NCI-H2196 (cell line): ENCODE measurements around the gene WDFY2.

Experiments used
- DNase-seq: peaks from one replicate; lab custom pipeline; 2025; ENCODE audit not compliant: unreplicated experiment; lab: John Stamatoyannopoulos, UW

The WDFY2 gene

DNA sequence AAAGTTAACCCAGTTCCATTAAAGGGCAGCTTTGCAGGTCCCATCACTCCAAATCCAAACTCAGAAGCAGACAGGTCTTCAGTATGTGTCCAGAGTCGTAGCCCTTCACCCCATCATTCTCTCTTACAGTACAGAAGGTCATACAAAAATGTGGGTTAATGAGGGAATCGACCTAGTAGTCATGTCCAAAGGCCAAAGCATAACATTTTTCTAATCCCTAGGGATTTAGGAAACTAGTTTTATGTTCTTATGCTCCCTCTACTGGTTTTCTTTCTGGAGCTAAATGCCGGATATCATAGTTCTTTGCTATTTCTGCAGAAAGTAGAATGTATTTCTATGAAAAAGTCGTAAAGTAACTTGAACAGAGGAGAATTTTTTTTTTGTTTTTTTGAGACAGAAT, 147.5 kb downstream of the WDFY2 start:
- no peak for DNase-seq

DNA sequence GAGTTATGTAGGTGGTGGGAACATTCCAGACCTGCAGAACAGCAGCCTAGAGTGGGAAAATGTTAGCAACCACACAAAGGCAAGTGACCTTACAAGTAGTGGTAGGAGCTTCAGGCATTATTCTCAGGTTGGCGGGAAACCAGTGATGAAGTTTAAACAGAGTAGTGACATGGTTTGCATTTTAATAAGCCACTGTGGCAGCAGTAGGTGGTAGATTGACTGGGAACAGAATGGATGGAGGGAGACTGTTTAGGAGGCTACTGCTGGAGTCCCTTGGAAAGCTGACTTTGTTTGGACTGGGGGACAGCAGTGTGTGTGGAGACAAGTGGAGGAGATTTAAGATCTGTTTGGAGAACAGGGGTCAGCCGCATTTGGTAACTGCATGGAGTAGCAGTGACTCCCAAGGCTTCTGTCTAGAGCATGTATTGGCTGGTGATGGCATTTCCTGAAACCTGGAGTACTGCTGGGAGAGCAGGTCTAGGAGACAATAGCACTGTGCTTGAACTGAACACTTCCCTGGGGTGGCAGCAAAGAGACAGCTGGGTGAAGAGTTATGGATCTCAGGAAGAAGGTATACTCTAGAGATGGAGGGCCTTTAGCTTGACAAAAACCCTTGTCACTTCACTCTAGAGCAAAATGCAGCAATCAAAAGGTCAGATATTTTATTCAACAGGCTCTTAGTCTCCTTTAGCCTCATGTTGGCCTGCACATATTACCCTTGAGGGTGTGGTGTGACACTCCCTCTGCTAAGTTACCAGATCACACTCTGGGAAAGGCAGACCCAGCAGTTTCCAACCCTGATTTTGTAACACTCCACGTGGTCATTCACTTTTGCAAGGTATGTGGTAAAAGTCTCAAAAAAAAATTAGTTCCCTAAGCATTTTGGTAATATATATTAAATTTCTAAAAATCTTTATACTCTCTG, 149.4 kb downstream of the WDFY2 start:
- DNase-seq = no peak

DNA sequence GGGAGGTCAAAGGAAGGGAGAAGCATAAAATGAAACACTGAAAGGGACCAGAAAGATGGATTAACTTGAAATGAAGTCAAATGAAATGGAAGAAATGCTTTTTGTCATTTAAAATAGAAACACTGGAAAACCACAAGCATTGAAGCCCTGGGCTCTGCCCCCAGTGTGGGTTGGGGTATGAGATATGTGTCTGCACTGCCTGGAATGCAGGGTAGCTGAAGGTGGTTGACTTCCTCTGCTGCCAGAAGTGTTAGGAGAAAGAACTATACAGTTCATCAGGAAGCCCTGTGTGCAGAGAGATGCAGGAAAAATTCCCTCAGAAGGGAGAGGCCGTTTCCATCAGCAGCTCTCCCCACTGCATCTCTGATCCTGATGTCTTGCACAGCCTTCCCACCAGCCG, 150.5 kb downstream of the WDFY2 start:
- DNase-seq = no peak

DNA sequence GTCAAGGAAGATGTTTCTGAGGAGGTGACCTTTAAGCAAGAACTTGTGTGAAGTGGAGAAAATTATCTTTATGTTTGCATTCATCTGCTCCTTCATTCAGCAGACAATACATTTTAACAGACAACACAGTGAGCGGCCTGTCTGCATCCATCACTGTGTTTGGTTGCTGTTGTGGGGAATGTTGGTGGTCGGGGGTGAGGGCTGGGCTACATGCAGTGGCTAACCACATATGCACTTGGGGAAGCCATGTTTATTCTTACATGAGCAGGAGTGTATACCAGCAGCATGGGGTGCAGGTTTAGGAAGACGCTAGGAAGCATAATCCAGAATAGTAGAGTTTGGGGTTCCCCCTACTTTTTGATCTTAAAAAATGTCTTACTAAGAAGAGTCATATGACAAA, 153.3 kb downstream of the WDFY2 start:
- DNase-seq = no peak

DNA sequence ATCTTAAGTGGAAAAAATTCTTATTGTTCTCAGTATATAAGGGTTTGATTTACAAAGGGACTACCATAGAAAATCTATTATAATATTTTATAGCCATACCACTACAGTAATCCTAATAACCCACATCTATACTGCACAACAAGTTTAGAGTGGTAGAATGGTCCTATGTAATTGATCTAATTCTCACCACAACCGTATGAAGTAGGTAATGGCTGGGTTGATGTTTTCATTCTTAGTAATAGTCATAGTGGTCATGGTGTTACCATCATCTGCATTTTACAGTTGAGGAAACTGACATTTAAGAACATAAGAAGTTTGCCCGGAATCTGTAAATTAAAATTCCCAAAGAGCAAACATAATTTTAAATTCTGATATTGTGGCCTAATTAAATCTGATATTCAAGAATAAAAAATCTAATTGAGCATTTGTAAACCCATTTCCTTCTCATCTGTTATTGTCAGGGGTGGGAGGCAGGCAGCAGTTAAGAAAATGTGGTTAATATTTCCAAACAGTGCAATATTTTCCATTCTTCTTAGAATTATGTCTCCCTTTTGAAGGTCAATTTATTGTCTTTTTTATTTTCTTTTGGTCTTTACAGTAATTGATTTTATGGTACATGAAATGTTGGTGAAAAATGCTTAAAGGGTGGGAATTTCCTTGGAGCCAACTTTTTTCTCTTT, 154.1 kb downstream of the WDFY2 start:
- DNase-seq = no peak

DNA sequence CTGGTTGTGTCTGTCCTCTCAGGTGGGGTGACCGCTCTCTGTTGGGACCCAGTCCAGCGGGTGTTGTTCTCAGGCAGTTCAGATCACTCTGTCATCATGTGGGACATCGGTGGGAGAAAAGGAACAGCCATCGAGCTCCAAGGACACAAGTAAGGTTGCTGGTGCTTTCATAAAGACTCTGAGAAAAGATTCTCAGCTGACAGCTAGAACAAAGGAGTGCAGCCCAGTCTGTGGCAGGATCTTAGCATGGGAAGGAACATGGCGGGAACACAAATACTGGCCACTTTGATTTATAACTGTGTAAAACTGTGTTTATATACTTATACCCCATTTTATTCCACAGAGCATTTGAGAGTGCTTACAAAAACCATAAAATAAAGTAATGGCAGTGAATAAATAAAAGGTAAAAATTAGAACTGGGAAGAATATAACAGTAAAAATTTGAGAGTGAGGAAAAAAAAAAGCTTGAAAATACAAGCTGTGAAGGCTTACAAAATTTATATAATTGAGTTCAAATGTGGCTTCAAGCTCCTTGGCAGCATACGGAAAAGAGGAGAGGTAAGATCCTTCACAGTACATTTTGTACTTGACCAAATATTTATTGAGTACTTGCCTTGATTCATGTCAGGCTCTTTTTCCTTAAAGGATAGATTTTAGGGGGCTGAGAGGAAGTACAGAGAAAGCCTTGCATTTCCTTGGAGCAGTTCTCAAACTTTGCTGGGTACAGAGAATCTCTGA, 154.9 kb downstream of the WDFY2 start:
- DNase-seq = no peak

DNA sequence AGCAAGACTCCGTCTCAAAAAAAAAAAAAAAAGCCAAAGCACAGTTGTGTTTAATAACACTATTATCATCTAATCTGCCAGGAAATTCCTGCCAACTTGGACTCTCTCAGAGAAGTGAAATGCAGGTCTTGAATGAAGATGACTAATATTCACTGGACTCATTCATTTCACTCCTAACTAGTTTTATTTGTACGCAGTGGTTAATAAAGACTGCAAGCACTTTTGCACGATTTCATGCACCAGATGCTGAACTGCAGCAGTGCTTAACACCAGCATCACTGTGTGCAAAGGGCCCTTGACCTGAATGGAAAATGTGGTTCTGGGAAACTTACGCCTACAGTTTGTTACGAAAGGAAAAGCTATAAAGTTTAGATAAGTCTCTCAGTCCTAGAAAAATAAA, 156.4 kb downstream of the WDFY2 start:
- DNase-seq = no peak

DNA sequence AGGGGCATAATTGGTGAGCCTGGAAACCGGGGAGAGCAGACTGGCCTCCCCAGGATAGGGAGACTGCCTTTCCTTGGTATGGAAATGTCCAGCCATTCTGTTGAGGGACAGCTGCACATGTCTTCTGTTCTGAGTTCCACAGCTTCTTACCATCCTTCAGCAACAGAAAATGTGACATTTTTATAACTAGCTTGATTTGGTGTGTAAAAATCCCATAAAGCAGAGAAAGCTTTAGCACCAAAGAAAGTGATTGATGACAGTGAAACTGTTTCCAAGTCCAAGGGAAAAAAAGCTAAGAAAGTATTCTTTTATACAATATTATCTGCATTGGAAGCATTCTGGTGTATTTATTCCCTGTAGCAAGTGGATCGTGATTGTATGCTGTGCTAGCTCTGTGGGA, 157.8 kb downstream of the WDFY2 start:
- DNase-seq = no peak

DNA sequence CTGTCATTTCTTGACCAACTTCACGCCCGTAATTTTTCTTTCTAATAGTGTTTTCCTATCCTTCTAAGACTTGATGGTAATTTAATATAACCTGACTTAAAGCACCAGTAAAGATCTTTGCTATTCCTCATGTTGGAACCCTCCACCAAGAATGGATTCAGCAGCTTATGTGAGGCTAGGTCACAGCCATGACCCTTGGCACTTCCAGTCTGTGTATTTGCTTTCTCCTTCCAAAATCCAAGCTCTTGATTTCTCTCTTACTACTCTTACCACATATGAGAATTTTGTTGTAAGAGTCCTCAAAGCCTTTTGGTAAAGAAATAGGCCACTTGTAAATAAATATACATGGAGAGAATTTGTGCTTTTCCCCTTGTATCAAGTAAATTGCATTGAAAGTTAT, 158.3 kb downstream of the WDFY2 start:
- no peak for DNase-seq

DNA sequence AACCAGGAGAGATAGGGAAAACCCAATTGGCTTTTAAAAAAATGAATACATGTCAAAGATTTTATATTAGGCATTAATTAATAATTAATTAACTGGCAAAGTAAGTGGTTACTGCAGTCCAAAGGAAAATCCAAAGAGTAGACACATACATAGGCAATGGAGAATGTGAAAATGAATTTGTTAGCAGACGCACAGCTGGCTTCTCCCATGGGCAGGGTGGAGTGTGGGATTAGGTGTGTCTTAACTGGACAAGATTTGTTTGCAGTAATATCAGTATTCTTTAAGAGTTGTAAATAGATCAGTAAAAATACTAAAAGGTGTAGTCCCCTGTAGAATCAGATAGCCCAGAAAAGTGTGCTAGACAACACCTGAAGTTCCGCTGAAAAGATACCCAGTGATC, 161.0 kb downstream of the WDFY2 start:
- no peak for DNase-seq

DNA sequence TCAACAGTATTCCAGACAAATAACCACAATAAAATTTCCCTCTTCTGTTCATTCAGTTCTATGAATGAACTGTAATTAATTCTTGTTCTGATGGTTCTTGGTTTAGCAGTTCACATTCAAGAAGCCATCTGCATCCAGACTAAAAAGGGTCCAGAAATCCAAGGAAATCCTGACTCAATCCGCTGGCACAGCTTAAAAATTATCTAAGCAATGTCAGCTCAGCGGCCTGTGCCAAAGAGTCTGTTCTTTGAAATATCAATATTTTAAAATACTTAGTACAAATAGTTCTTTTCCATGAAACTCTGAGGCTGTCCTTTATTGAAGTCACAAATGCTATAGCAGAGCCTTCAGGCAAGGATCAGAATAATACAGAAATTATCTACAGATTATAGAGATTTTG, 162.5 kb downstream of the WDFY2 start:
- no peak for DNase-seq

DNA sequence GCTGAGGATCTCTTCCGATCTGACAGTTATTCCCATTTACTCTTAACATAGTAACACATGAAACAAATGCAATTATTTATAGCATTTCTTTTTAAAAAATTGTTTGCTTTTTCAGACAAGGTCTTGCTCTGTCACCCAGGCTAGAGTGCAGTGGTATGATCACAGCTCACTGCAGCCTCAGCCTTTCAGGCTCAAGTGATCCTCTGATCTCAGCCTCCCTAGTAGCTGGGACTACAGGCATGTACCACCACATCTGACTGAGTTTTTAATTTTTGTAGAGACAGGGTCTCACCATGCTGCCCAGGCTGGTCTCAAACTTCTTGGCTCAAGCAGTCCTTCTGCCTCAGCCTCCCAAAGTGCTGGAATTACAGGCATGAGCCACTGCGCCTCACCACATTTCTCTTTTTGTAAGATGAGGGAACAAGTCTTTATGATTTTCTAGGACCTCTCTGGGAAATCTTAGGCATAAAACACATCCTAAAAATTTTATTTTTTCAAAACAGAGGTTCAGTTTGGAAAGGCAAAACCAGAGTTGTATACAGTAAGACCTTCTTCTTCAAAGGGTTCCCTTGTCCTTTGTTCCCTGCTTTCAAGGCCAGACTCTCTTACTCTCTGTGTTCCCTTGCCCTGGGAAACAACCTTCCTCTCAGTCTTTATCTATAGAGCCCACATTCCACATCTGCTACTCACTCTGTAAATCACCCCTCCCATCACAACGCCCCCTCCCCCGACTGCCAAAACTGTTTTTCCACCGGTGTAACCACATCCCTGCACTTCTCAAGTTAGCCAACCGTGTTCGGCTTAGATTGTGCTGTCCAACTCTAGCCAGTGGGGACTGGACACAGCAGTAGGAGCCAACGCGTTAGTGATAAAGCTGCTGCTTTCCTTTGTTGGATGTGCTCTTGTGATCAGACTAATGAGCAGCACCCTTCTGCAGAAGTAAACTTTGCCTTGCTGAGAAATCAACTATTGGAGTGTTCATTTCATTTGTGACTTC, 163.5 kb downstream of the WDFY2 start:
- DNase-seq = no peak

DNA sequence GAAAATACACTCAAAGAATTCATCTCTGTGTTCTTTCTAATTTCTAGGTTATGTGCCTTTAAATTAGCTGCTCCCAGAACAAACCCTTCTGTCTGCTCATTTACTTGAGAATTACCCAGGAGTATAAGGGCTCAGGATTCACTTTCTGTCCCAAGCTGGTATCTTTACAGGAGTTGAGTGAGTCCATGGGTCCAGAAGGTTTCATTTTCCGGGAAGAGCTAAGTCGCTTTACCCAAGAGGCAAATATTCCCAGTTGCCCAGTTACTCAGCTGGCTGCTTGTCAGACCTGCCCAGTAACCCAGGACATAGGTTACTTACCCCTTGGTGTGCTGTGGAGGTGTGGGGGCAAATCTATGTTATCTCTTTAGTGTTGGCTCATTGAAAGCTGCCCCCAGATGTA, 172.4 kb downstream of the WDFY2 start:
- no peak for DNase-seq

DNA sequence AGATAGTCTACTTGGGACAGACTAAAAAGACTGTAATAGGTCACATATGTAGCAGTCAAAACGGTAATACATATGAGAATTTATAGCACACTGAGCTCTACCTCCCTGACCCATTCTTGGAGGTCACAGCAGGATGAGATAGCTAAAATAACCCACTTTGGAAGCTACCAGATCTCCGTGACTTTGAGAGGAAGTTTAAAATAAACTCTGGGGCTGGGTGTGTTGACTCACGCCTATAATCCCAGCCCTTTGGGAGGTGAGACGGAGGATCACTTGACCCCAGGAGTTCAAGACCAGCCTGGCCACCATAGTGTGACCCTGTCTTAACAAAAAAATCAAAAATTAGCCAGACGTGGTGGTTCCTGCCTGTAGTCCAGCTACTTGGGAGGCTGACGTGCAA, 174.4 kb downstream of the WDFY2 start:
- no peak for DNase-seq

DNA sequence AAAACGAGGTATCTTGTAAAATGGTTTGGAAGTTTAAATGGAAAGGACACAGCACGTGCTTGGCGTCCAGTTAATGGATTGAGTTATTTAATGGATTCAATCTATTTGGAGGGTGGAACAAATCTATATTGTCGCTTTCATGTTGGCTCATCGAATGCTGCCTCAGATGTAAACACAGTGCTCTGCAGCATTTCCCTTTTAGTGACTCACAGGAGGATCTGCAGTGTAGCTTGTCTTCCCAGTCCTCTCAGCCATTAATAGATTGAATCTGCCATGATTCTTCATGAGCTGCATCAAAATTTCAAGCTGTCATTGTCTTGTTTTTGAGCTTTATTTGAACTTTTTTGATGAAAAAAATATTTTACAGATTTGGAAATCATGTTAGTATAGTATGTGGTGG, 175.0 kb downstream of the WDFY2 start:
- DNase-seq = no peak

DNA sequence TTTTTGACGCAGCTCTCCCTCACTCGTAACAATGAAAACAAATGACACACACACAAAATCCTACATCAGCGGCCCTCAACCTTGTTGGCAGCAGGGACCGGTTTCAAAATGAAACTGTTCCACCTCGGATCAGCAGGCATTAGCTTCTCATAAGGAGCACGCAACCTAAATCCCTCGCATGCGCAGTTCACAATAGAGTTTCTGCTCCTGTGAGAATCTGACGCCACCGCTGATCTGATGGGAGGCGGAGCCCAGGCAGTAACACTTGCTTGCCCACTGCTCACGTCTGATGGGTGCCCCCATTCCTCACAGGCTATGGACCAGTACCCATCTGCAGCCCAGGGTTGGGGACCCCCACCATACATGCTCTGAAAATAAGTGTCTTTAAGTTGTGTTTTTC, 176.3 kb downstream of the WDFY2 start:
- no peak for DNase-seq

DNA sequence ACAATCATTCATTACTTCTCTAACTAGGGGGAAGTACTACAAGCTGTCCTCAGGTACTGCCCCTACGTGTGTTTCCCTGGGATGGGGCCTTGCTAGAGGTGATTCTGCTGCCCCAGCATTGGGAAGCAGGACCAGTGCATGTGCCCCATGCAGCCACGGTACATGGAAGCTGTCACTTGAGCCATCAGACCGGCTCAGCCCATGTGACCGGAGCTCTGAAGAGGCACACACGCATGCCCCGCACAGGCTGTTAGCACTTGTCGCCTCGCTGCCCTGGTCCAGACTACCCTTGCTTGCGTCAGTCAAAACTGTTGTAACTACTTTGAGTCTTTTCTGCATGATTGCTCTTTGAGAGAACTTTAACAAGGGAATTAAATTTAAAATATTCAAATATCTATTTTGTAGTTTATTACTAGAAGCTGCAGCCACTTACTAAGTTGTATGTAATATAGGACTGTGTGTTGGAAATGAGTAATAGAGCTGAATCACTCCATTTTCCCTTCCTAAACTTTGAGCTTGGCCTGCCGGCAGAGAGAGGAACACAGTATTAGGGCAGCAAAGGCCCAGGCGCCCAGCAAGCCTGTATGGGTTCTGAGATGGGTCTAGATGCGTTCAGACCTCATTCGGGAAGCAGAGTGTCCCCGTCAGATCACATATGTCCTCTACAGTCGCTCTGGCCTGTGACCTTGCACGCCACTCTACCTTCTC, 177.5 kb downstream of the WDFY2 start:
- DNase-seq = no peak

DNA sequence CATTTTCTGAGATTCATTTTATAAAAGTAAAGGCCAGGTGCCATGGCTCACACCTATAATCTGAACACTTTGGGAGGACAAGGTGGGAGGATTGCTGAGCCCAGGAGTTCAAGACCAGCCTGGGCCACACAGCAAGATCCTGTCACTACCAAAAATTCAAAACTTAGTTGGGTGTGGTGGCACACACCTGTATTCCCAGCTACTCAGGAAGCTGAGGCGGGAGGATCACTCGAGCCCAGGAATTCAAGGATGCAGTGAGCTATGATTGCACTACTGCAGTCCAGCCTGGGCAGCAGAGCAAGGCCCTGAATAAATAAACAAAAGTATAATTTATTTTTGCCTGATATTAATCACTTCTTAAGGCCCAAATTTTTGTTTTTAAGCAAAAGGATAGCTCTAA, 179.2 kb downstream of the WDFY2 start:
- DNase-seq = no peak

DNA sequence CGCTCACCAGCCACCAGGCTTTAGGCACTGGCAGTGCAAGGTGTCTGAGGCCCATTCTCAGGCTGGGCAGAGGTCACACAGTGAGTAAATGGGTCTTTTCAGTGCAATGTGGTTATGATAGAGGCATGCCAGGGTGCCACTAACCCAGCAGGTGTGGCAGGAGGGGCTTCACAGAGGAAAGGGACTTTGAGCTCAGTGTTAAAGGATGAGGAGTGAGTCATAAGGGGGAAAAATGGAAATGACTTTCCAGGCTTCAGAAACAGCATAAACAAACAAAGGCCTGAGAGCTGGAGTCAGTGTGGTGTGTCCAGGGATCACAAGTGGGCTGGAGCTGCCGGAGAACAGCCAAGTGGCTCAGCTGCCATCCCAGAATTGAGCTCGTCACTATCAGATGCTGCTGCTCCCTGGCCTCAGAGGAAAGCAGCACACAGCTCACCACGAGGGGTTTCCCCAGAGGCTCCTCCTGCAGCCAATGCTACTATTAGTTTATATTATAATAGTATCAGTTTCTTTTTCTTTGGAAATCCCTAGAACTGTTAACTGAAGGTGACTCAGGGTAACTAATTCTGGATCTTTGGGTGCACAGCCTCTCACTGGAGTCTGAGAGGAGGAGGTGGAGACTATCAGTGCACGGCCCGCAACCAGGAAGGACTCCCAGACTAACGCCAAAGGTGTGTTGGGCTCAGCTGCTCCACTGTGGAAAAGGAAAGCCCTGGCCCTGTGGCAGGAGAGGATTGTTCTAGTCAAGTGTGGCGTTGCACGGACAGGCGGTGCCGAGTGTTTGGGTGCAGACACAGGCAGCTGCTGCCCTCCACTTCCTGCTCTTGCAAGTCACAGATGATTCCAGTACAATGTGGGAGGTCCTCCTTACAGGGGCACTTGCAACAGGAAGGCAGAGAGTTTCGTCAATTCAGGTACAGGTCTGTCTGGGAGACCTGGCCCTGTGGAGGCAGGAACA, 180.2 kb downstream of the WDFY2 start:
- DNase-seq = peak; percentile 26
